ENCODE data around the gene MCHR1.

DNA sequence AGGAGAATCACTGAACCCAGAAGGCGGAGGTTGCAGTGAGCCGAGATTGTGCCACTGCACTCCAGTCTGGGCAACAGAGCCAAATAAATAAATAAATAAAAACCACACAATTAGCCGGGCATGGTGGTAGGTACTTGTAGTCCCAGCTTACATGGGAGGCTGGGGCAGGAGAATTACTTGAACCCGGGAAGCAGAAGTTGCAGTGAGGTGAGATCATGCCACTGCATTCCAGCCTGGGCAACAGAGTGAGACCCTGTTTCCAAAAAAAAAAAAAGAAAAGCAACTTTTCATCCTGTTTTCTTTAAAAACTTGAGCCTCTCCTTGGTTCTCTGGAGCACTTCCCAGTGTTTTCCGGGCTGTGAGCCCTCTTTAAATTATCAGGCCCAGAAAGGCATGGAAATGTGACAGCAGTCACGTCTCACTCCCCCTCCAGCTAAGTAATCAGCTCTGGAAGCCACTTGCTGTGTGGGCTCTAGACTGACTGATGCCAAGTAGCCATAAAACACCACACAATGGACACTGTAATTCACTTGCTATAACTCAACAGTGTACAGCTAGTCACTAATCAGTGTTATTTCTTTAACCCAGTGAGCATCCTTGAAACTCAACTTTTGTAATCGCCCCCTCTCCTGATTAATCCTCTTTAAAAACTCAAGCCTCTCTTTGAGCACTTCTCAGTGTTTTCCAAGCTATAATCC lies 13.0 kb upstream of the MCHR1 start:
- TF ChIP-seq POLR2AphosphoS5 (IDR thresholded peaks at IDR 0.05; ENCODE audit: borderline replicate concordance, low read depth, low read length) (no peak), EZH2 (IDR thresholded peaks at IDR 0.05) (no peak), FOXP2 (optimal IDR thresholded peaks at IDR 0.05; ENCODE audit: control extremely low read depth, extremely low read length, insufficient read depth) (no peak)

All from SK-N-MC (cell line).